HG02973 (cell line): ENCODE data around the gene METRN.
"Not testable (repeated sequence)": the region's sequence is repeated elsewhere in the genome, so short reads cannot be mapped to it uniquely, and the experiment has no call there.

ENCODE experiments used
- ATAC-seq: cut with Tn5 transposase; IDR thresholded peaks from one replicate; pipeline ENCODE4 v1.9.1; 2021; ENCODE audit warnings: moderate library complexity; ENCODE audit not compliant: unreplicated experiment

METRN gene

GRCh38 chr16:708959-709358 lies 6.0 kb upstream of the METRN start:
- ATAC-seq, result no peak

DNA sequence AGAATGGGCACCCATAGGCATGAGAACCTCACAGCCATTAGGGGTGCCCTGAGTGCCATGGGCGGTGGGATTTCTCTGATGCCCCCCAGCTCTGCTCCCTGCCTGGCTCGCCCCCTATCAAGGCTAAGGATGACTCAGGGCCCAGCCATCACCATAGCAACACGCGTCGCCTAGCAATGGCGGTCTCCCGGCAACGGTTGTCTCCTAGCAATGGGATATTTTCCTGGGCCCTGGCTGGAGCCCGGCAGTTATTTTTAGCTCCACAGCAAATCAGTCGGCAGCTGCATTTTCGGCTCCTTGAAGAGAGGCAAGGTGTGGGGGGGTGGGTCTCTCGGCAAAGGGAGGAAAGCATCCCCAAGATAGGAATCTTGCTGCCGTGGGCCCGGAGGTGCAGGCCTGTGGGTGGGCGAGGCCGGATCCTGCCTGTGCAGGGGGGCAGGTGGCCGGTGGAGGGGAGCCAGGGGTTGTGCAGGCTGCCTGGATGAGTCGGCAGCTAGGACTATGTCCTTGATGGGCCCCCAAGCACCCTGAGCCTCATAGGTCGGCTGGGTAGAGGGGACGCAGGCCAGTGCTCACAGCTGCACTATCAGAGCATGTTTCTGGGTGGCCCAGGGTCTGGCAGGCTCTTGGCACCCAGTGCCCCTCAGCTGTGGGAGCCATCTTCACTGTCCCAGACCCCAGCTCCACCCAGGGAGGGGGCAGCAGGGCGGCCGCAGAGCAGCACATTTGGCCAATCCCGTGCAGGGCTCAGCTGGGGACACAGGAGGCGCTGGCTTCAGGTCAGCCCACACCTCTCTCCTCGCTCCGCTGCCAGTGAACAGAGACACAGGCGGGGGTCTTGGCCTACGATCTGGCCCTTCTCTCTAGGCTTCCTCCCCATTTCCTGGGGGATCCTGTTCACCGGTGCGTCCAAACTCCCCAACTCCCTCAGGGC lies 5.1 kb upstream of the METRN start:
- no peak for ATAC-seq

DNA sequence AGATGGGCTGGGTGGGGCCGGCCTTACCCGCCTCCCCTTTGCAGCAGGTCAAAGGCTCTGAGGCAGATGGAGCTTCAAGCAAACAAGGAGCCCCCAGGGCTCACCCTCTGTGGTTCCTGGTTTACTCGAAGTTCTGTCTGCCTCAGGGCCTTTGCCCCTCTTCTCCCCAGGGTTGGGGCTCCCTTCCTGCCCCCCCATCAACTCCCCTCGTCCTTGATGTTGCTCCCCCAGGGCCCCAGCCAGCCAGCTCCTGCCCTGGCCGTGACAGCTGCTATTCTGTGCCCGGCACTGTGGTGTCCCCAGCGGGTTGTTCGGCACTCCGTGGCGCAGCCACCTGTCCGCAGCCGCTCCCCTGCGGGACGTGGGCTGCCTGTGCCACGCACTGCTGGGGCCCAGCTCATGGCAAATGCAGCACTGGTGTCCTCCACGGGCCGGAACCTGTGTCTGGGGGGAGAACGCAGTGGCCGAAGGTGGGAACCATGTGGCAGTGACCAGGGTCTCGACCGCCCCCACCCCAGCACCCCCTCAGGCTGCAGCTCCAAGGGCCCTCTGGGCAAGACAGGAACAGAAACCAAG lies 4.3 kb upstream of the METRN start:
- no peak for ATAC-seq

DNA sequence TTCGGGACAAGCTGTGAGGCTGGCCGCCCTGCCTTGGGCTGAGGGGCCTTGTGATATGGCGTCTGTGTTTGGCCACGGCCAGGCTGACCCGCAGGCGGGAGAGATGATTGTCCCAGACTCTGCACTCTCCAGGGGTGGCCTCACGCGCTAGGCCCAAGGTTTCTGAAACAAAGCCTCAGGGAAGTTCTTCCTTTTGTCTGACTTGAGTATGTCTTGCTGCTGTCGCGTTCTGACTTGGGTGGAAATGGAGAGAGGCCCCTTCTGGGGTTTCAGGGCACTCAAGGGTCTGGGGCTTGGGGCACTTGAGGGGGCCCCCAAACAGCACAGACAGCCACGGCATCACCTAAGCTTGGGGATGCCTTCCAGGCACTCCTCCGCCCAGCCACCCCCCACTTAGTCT lies 3.8 kb upstream of the METRN start:
- ATAC-seq, result no peak

GRCh38 chr16:711548-712320 lies 3.2 kb upstream of the METRN start:
- no peak for ATAC-seq

- not testable (repeated sequence) for ATAC-seq
Observed at GRCh38 chr16:712740-713250, 2.1 kb upstream of the METRN start.

DNA sequence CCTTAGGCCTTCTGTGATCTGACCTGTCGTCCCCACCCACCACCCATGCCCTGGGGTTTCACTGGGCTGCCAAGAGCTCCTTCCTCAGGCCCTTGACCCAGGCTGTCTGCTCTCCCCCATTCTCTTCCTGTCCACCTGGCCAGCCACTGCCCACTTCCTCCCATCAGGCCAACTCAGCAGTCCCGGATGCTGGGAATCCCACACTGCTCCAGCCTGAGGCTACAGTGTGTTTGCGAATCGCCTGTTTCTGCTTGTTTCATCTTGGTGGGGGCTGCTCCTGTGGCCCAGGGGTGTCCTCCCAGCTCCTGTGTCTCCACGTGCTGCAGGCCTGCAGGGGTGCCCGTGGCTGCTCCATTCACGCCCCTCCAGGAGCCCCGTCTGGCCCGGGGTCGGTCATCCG lies 839 bp upstream of the METRN start:
- ATAC-seq, result no peak

DNA sequence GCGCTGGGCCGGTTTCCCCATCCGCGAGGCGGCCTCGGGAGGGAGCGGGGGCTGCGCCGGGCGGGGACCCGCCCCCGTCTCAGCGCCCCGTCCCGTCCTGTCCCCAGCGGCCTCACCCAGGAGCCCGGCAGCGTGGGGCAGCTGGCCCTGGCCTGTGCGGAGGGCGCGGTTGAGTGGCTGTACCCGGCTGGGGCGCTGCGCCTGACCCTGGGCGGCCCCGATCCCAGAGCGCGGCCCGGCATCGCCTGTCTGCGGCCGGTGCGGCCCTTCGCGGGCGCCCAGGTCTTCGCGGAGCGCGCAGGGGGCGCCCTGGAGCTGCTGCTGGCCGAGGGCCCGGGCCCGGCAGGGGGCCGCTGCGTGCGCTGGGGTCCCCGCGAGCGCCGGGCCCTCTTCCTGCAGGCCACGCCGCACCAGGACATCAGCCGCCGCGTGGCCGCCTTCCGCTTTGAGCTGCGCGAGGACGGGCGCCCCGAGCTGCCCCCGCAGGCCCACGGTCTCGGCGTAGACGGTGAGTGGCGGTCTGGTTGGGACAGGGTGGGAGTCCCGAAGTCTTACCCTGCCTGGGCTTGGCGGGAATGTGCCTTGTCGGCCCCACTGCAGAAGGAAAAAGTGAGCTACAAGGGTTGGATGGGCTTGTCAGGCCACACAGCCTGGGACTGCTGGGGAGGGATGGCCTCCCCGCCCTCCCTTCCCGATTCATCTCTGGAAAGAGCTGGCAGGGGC lies 720 bp downstream of the METRN start:
- ATAC-seq, result no peak

DNA sequence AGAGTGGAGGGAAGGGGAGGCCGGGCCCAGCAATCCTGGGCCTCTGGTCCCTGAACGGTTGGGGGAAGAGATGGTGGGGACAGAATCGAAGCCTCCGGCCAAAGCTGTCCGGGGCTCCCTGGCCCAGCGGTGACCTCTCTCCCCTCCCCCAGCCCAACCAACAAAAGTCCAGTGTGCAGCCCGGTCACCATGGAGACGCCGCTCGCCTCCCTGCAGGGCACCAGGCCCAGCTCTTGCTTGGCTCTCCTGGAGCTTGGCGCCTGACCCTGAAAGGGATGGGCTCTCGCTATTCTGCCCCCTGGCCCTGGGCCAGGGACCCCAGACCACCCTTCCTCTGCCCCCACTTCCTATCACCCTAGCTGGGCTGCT lies 1.3 kb downstream of the METRN start:
- no peak for ATAC-seq

DNA sequence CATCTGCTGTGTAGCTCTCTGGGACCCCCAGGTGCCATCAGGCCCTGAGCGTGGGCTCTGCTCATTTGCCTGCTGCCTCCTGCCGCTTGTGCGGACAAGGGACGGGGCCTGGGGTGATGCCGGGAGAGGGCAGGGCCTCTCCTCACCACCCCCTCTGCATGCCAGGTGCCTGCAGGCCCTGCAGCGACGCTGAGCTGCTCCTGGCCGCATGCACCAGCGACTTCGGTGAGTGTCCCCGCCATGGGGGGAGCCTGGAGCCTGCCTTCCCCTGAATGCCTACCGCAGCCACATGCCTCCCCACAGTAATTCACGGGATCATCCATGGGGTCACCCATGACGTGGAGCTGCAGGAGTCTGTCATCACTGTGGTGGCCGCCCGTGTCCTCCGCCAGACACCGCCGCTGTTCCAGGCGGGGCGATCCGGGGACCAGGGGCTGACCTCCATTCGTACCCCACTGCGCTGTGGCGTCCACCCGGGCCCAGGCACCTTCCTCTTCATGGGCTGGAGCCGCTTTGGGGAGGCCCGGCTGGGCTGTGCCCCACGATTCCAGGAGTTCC lies 1.9 kb downstream of the METRN start:
- ATAC-seq, result no peak

- no peak for ATAC-seq
Observed at GRCh38 chr16:717450-718245, 2.7 kb downstream of the METRN start.

DNA sequence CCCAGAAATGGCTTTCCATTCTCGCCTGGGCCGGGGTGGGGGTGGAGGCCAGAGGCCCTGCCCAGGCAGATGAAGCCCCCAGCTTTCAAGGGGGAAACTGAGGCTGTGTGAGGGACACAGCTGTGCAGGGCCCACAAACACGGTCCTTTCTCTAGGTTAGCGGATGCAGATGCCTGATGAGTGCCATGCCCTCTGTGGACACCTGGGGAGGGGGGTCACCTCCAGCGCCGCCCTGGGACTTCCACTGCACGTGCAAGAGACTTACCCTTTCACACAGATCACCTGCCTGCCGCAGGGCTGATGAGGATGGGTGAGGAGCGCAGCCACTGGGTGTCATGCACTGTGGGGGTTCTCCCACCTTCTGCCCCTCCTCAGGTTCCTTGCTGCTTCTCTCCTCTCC lies 3.5 kb downstream of the METRN start:
- ATAC-seq, result no peak

DNA sequence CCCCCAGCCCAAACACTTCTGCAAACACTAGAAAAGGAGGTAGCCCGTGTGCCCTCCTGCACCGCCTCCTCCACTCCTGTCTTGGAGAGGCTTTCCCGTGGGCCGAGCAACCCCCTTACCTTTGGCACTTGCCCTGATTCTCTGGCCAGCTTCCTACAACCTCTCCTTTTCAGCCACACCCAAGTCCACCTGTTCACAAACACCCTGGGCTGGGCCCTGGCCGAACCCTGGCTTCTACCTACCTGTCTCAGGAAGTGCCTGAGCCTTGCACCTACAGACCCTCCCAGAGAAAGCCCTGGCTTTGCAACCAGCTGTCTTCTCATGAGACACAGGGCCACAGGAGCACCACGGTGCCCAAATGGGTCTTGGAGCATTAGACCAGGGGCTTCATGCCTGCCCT lies 4.0 kb downstream of the METRN start:
- no peak for ATAC-seq

DNA sequence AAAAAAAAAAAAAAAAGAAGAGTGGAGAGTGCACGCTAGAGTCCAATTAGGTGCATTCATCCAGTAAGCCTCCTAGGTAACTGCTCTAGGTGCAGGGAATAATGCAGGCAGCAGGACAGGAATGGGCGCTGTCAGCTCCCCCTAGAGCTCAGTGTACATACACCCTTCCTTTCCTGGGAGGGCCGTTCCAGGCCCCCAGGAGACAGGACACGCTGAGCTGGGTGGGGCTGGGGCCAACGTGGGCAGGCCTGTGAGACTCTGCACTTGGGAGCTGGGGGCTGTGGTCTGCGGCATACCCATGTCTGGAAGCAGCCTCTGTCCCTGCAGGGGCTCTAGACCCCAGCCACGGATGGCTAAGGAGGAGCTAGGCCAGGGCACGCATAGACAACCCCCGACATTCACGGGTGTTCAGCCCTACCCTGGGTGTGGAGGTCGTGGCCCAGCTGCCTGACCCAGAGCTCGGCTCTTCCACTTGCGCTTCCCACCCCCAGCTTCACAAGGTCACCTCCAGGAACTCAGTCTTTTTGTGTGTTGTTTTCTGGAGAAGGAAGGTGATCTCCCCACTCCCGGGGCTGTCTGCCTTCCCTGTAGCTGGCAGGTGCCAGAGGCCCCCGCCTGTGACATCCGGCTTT lies 5.0 kb downstream of the METRN start:
- ATAC-seq, result no peak

GRCh38 chr16:720447-720989 lies 5.6 kb downstream of the METRN start:
- no peak for ATAC-seq

- peak; percentile 53 for ATAC-seq
Observed at GRCh38 chr16:720990-721764, 6.3 kb downstream of the METRN start, which contains the start of gene ANTKMT. ANTKMT (plus strand) TSS chr16:721146; CDS start chr16:721275, 129 bp downstream.

GRCh38 chr16:721765-722540 lies 7.0 kb downstream of the METRN start:
- ATAC-seq, result no peak
